Measurements from ENCODE around the gene NRXN3. TPM values are rescaled to one million over a fixed set of nuclear protein-coding genes. Genes with fewer than 3 reads are reported as not detected.

NRXN3 gene
- polyA plus RNA-seq, 1 experiment: 1.1 TPM

DNA sequence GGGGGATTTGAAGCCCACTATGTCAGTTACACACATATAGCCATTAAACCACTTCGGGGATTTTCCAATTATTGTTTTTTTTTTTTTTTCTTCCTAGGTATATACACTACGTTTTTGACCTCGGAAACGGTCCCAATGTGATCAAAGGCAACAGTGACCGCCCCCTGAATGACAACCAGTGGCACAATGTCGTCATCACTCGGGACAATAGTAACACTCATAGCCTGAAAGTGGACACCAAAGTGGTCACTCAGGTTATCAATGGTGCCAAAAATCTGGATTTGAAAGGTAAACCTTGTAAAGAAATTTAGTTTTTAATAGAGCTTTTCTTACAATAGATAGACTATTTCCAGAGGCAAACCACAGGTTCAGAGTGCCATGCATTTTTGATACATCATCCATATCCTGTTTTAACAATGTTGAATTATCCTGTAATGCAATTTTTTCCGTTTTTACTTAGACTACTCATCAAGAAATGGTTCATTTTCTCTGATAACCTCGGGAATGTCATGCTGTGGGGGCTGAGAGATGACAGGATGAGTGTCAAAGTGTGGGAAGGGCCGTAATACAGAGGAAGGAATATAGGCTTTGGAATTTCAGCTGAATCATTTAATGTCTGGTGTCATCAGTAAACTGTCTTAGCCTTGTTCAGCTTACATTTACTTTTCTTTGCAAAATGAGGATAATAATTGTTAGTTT is 797.1 kb downstream of the NRXN3 start:
- Histone ChIP-seq H3K27ac (ENCODE audit: low read depth, low read length) (no peak overlapping the region), H3K9me3 (ENCODE audit: control insufficient read depth, insufficient read depth, low read length) (no peaks in the 10 kb centered on the region), H3K27me3 (ENCODE audit: control insufficient read depth, insufficient read depth, low read length) (no peaks in the 10 kb centered on the region), H3K4me3 (ENCODE audit: low read depth, low read length) (no peak overlapping the region)
- TF ChIP-seq, protein P1, sequence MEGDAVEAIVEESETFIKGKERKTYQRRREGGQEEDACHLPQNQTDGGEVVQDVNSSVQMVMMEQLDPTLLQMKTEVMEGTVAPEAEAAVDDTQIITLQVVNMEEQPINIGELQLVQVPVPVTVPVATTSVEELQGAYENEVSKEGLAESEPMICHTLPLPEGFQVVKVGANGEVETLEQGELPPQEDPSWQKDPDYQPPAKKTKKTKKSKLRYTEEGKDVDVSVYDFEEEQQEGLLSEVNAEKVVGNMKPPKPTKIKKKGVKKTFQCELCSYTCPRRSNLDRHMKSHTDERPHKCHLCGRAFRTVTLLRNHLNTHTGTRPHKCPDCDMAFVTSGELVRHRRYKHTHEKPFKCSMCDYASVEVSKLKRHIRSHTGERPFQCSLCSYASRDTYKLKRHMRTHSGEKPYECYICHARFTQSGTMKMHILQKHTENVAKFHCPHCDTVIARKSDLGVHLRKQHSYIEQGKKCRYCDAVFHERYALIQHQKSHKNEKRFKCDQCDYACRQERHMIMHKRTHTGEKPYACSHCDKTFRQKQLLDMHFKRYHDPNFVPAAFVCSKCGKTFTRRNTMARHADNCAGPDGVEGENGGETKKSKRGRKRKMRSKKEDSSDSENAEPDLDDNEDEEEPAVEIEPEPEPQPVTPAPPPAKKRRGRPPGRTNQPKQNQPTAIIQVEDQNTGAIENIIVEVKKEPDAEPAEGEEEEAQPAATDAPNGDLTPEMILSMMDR (IDR thresholded peaks at IDR 0.05; ENCODE audit: low read depth, low read length): no peak
- no peak for DNase-seq (ENCODE audit: low read depth, low spot score)
- ChIA-PET POLR2A (interaction anchor here (0.5 to 0.8 kb wide), 2 partner anchors 795 to 1557 kb away, joined by 3 to 6 read pairs; no protein-coding TSS in a partner anchor), CTCF (interaction anchor here (1.0 to 3.8 kb wide), 5 partner anchors 8 to 1896 kb away, joined by 4 to 38 read pairs (median 6); no protein-coding TSS in a partner anchor)

DNA sequence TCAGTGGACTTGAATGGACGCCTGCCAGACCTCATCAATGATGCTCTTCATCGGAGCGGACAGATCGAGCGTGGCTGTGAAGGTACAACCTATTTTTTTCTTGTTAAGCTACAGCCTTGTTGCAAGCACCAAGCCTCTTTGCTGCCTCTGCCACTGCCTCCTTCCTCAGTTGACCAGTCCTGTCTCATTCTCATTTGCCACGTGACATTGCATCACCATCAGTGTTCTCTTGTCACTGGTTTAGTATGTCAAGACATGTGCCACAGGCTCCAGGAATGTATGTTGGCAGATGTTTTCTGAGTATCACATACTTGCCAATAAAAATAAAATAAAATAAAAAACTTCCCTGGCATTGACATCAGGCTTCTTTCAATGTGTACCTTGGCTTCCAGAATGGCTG is 798.1 kb downstream of the NRXN3 start:
- CTCF ChIA-PET: interaction anchor here (0.6 to 3.8 kb wide), 14 partner anchors 9 to 1895 kb away, joined by 3 to 38 read pairs (median 4); no protein-coding TSS in a partner anchor
- DNase-seq (ENCODE audit: low read depth, low spot score): no peak
- TF ChIP-seq, protein P1 (IDR thresholded peaks at IDR 0.05; ENCODE audit: low read depth, low read length): no peak
- no peaks in the 10 kb centered on the region for H3K27me3 ChIP-seq (ENCODE audit: control insufficient read depth, insufficient read depth, low read length)
- POLR2A ChIA-PET: no interaction called here
- H3K4me3 ChIP-seq (ENCODE audit: low read depth, low read length): no peak overlapping the region
- H3K27ac ChIP-seq (ENCODE audit: low read depth, low read length): no peak overlapping the region
- no peaks in the 10 kb centered on the region for H3K9me3 ChIP-seq (ENCODE audit: control insufficient read depth, insufficient read depth, low read length)

DNA sequence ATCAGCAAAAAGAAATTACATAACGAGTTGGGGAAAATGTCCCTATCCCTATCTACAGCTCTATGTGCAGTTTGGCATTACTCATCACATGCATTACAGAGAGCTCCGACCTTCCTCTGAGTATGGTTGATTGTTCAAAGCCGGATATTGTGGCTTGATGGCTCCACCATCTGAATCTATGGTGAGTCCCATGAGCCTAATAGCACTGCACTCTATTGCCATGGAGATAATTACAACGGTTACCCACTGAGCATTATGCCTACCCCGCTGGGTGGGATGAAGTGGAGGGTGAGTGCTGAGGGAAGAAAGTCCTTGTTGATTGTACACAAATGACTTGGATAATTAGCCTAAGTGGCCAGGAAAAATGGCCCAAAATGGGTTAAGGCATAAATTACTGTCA is 800.5 kb downstream of the NRXN3 start:
- no peaks in the 10 kb centered on the region for H3K9me3 ChIP-seq (ENCODE audit: control insufficient read depth, insufficient read depth, low read length)
- CTCF ChIA-PET: interaction anchor here (1.0 to 3.8 kb wide), 3 partner anchors 11 to 573 kb away, joined by 3 to 38 read pairs (median 9); no protein-coding TSS in a partner anchor
- no peak for DNase-seq (ENCODE audit: low read depth, low spot score)
- no peak overlapping the region for H3K4me3 ChIP-seq (ENCODE audit: low read depth, low read length)
- H3K27ac ChIP-seq (ENCODE audit: low read depth, low read length): no peak overlapping the region
- POLR2A ChIA-PET: no interaction called here
- no peaks in the 10 kb centered on the region for H3K27me3 ChIP-seq (ENCODE audit: control insufficient read depth, insufficient read depth, low read length)
- TF ChIP-seq, protein P1 (IDR thresholded peaks at IDR 0.05; ENCODE audit: low read depth, low read length): no peak

DNA sequence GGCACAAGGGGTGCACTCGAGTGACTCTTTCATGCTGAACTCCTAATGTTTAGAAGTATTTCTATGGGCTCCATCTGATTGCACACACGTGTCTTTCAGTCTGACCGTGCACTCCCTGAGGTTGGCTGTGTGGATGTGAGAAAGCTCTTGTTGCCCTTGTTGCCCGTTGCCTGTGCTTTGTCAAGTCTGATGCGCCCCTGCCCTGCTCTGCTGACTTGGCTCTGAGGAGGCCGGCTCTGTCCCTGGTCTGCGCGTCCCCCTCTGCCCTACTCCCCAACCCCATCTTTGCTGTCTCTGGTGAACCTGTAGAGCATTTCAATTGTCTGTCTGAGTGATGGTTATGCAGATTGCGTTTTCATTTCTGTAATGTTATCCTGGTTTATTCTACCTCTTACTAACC is 802.3 kb downstream of the NRXN3 start:
- ChIA-PET CTCF (interaction anchor here (0.8 to 1.3 kb wide), 3 partner anchors 9 to 13 kb away, joined by 3 to 8 read pairs (median 3); no protein-coding TSS in a partner anchor), POLR2A (interaction anchor here (0.6 kb wide), 1 partner anchor 1158 kb away, joined by 3 read pairs; no protein-coding TSS in a partner anchor)
- TF ChIP-seq, protein P1 (IDR thresholded peaks at IDR 0.05; ENCODE audit: low read depth, low read length): no peak
- Histone ChIP-seq H3K27ac (ENCODE audit: low read depth, low read length) (no peak overlapping the region), H3K27me3 (ENCODE audit: control insufficient read depth, insufficient read depth, low read length) (no peaks in the 10 kb centered on the region), H3K4me3 (ENCODE audit: low read depth, low read length) (no peak overlapping the region), H3K9me3 (ENCODE audit: control insufficient read depth, insufficient read depth, low read length) (no peaks in the 10 kb centered on the region)
- DNase-seq (ENCODE audit: low read depth, low spot score): no peak

DNA sequence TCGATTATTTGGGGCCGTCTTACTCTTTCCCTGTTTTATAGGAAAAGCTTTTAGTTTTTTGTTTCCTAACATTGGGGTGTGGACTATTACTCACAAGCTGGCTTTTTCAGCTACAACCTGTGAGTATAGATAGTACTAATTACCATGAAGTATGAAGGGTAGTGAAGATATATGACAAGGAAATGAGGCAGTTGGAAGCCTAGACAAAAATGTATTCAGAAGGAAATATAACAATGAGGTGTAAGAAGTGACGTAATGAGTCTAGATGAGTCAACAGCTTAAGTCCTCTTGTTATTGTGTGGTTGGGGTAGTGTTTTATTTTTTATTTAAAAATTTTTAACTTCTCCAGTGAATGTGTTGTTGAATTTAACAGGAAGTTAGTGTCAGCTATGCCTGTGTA is 804.5 kb downstream of the NRXN3 start:
- no peak for DNase-seq (ENCODE audit: low read depth, low spot score)
- CTCF ChIA-PET: interaction anchor here (0.9 to 2.8 kb wide), 3 partner anchors 12 to 41 kb away, joined by 3 to 12 read pairs (median 5); no protein-coding TSS in a partner anchor

More for the DNA sequence above, 804.5 kb downstream of the NRXN3 start:
- Histone ChIP-seq H3K27ac (ENCODE audit: low read depth, low read length) (no peak overlapping the region), H3K27me3 (ENCODE audit: control insufficient read depth, insufficient read depth, low read length) (no peaks in the 10 kb centered on the region), H3K4me3 (ENCODE audit: low read depth, low read length) (no peak overlapping the region), H3K9me3 (ENCODE audit: control insufficient read depth, insufficient read depth, low read length) (no peaks in the 10 kb centered on the region)
- TF ChIP-seq, protein P1 (IDR thresholded peaks at IDR 0.05; ENCODE audit: low read depth, low read length): no peak
- POLR2A ChIA-PET: interaction anchor here (0.7 kb wide), 1 partner anchor 14 kb away, joined by 4 read pairs; no protein-coding TSS in a partner anchor

All from AG04450 (cell line).